H1 (cell line): Measurements from ENCODE around the gene CMTM5. TPM values are rescaled to one million over a fixed set of nuclear protein-coding genes. Genes with fewer than 3 reads are reported as not detected.
"Not testable (repeated sequence)": the region's sequence is repeated elsewhere in the genome, so short reads cannot be mapped to it uniquely, and the experiment has no call there.

Experiments
- CTCF ChIA-PET: fragments of 300-600 bp; sonication (Branson Sonifier 250); formaldehyde crosslinking; loops from one replicate; lab custom pipeline; 2021; ENCODE audit not compliant: partially characterized antibody; lab: Charles Lee
- POLR2A ChIA-PET: fragments of 300-600 bp; sonication (Branson Sonifier 250); formaldehyde crosslinking; loops from one replicate; lab custom pipeline; 2021; ENCODE audit warnings: inconsistent platforms; ENCODE audit not compliant: partially characterized antibody; lab: Charles Lee
- DNase-seq, 2 experiments: peaks; one replicate each; pipeline versions ENCODE4 v3.0.0 to v3.0.0-alpha.2; 2010 to 2022; ENCODE audit warnings: low spot score in 2 of 2, low read depth in 1 of 2, mixed read lengths in 1 of 2
- FAIRE-seq: peaks from 2 replicates; lab custom pipeline; 2011; peaks lifted over from hg19 to GRCh38; lab: Jason Lieb, UNC
- H2AFZ ChIP-seq: 2 replicates; pipeline ENCODE4 v1.8.1; 2012; ENCODE audit warnings: low read length, inconsistent platforms
- H2AK5ac ChIP-seq: 2 replicates; pipeline ENCODE4 v1.6.1; 2013; ENCODE audit warnings: low read depth, low read length
- H2BK120ac ChIP-seq: replicated peaks from 2 replicates; pipeline ENCODE3; 2013; ENCODE audit warnings: low read depth, low read length, inconsistent platforms
- H2BK12ac ChIP-seq: 2 replicates; pipeline ENCODE4 v1.6.1; 2013; ENCODE audit warnings: low read depth, low read length
- H2BK15ac ChIP-seq: 2 replicates; pipeline ENCODE4 v1.6.1; 2013; ENCODE audit warnings: low read length
- H2BK20ac ChIP-seq: 2 replicates; pipeline ENCODE4 v1.6.1; 2013; ENCODE audit warnings: low read length
- H2BK5ac ChIP-seq: 2 replicates; pipeline ENCODE4 v1.6.1; 2013; ENCODE audit warnings: low read depth, low read length
- H3K14ac ChIP-seq: 2 replicates; pipeline ENCODE4 v1.6.1; 2013; ENCODE audit warnings: inconsistent platforms; ENCODE audit not compliant: insufficient read length
- H3K18ac ChIP-seq: 2 replicates; pipeline ENCODE4 v1.6.1; 2013; ENCODE audit warnings: low read length; ENCODE audit errors: extremely low read depth
- H3K23ac ChIP-seq: 2 replicates; pipeline ENCODE4 v1.6.1; 2013; ENCODE audit warnings: inconsistent platforms; ENCODE audit not compliant: insufficient read length
- H3K23me2 ChIP-seq: 2 replicates; pipeline ENCODE4 v1.6.1; 2013; ENCODE audit warnings: low read depth, low read length
- H3K27ac ChIP-seq: 2 replicates; pipeline ENCODE4 v1.6.1; 2011; ENCODE audit warnings: low read depth, low read length, inconsistent platforms
- H3K27me3 ChIP-seq, 4 experiments: replicated peaks in 1 of 4; 1 replicate in 1 of 4; 2 replicates in 3 of 4; pipeline versions ENCODE4 v1.6.1 to v1.8.1; 2011 to 2013; ENCODE audit warnings: low read length in 3 of 4, mild to moderate bottlenecking in 3 of 4, inconsistent platforms in 2 of 4, mixed read lengths in 2 of 4, moderate library complexity in 1 of 4; ENCODE audit not compliant: control insufficient read depth in 3 of 4, insufficient read depth in 3 of 4; ENCODE audit errors: extremely low read depth in 1 of 4
- H3K36me3 ChIP-seq, 4 experiments: 2 replicates each; pipeline versions ENCODE4 v1.6.1 to v1.8.1; 2011 to 2013; ENCODE audit warnings: mild to moderate bottlenecking in 4 of 4, low read length in 3 of 4, moderate library complexity in 2 of 4, control low read depth in 1 of 4, inconsistent platforms in 1 of 4; ENCODE audit not compliant: insufficient read depth in 4 of 4, control insufficient read depth in 2 of 4
- H3K4ac ChIP-seq: replicated peaks from 2 replicates; pipeline ENCODE3; 2013; ENCODE audit warnings: low read length, low read depth, mixed read lengths, inconsistent platforms; ENCODE audit not compliant: insufficient read length
- H3K4me1 ChIP-seq, 4 experiments: replicated peaks in 1 of 4; 1 replicate in 1 of 4; 2 replicates in 3 of 4; pipeline versions ENCODE4 v1.6.1 to v1.8.1; 2011 to 2013; ENCODE audit warnings: low read length in 3 of 4, inconsistent platforms in 2 of 4, mixed read lengths in 1 of 4; ENCODE audit not compliant: insufficient read depth in 4 of 4, control insufficient read depth in 3 of 4
- H3K4me2 ChIP-seq, 2 experiments: 2 replicates each; pipeline versions ENCODE4 v1.6.1 to v1.8.1; 2011 to 2013; ENCODE audit warnings: low read depth in 2 of 2, low read length in 2 of 2, control low read depth in 1 of 2, inconsistent platforms in 1 of 2, mild to moderate bottlenecking in 1 of 2; ENCODE audit not compliant: insufficient read depth in 1 of 2
- H3K4me3 ChIP-seq, 4 experiments: fragments of 200-600, 300-600 bp in 1 of 4; sonication (generic), shearing (Covaris generic), sonication (Bioruptor Twin) in 1 of 4; 2 replicates each; pipeline versions ENCODE4 v1.5.1 to v1.8.1; 2011 to 2016; ENCODE audit warnings: low read length in 4 of 4, low read depth in 3 of 4, control low read depth in 2 of 4, inconsistent platforms in 2 of 4, mild to moderate bottlenecking in 2 of 4, mixed read lengths in 1 of 4, moderate library complexity in 1 of 4; ENCODE audit not compliant: insufficient read depth in 2 of 4; ENCODE audit errors: extremely low read depth in 1 of 4
- H3K56ac ChIP-seq: replicated peaks from 2 replicates; pipeline ENCODE3; 2013; ENCODE audit warnings: low read depth, mild to moderate bottlenecking, mixed read lengths, low read length, inconsistent platforms; ENCODE audit not compliant: insufficient read length
- H3K79me1 ChIP-seq: 2 replicates; pipeline ENCODE4 v1.6.1; 2013; ENCODE audit warnings: low read depth, low read length, control low read depth
- H3K79me2 ChIP-seq, 2 experiments: 2 replicates each; pipeline versions ENCODE4 v1.6.1 to v1.8.1; 2012 to 2013; ENCODE audit warnings: low read length in 2 of 2, mild to moderate bottlenecking in 2 of 2, inconsistent platforms in 1 of 2; ENCODE audit not compliant: insufficient read depth in 2 of 2, control insufficient read depth in 1 of 2
- H3K9ac ChIP-seq, 4 experiments: replicated peaks in 1 of 4; 1 replicate in 1 of 4; 2 replicates in 3 of 4; pipeline versions ENCODE4 v1.6.1 to v1.8.1; 2011 to 2013; ENCODE audit warnings: low read depth in 3 of 4, low read length in 3 of 4, control low read depth in 2 of 4, mild to moderate bottlenecking in 2 of 4, moderate library complexity in 2 of 4, inconsistent platforms in 1 of 4; ENCODE audit errors: extremely low read depth in 1 of 4
- H3K9me3 ChIP-seq, 2 experiments: 2 replicates each; pipeline versions ENCODE4 v1.6.1 to v1.8.1; 2012 to 2013; ENCODE audit warnings: mild to moderate bottlenecking in 2 of 2, moderate library complexity in 2 of 2, control low read depth in 1 of 2, inconsistent platforms in 1 of 2, low read depth in 1 of 2, low read length in 1 of 2, mixed read lengths in 1 of 2; ENCODE audit not compliant: insufficient read depth in 2 of 2
- H4K20me1 ChIP-seq, 2 experiments: replicated peaks in 1 of 2; 2 replicates each; pipeline versions ENCODE3 to v1.8.1; 2011 to 2013; ENCODE audit warnings: inconsistent platforms in 2 of 2, low read length in 2 of 2, mild to moderate bottlenecking in 1 of 2; ENCODE audit not compliant: insufficient read depth in 2 of 2, control insufficient read depth in 1 of 2
- H4K5ac ChIP-seq: 2 replicates; pipeline ENCODE4 v1.6.1; 2013; ENCODE audit warnings: low read length, low read depth, mixed read lengths, inconsistent platforms; ENCODE audit not compliant: insufficient read length
- H4K8ac ChIP-seq: 2 replicates; pipeline ENCODE4 v1.8.0; 2013; ENCODE audit warnings: mild to moderate bottlenecking, moderate library complexity, low read length, inconsistent platforms; ENCODE audit not compliant: insufficient read depth; ENCODE audit errors: extremely low read depth
- H4K91ac ChIP-seq: replicated peaks from 2 replicates; pipeline ENCODE3; 2013; ENCODE audit warnings: low read length, mixed read lengths, inconsistent platforms; ENCODE audit not compliant: insufficient read length
- WGBS, 2 experiments: shearing (Covaris generic) in 1 of 2; methylation state at CpG; one replicate each; pipeline versions ENCODE4 v1.1.6 to v1.1.7; 2013 to 2015; ENCODE audit warnings: low lambda C conversion rate in 2 of 2, mixed read lengths in 2 of 2, inconsistent platforms in 1 of 2, low coverage in 1 of 2, missing lambda C conversion rate in 1 of 2; ENCODE audit not compliant: insufficient replicate concordance in 2 of 2, insufficient coverage in 1 of 2, insufficient read length in 1 of 2; ENCODE audit errors: extremely low coverage in 1 of 2, missing lambda C conversion rate in 1 of 2; 5-methylcytosine and 5-hydroxymethylcytosine counted together
- polyA plus RNA-seq, 7 experiments: library from polyadenylated mRNA; depleted of rRNA in 3 of 7; stranded (reverse) in 5 of 7; unstranded in 2 of 7; fragments of >200 nt in 5 of 7; fragments of 200-250 nt in 2 of 7; gene quantifications; 1 replicate in 5 of 7; 2 replicates in 1 of 7; 4 replicates in 1 of 7; pipeline versions ENCODE4 v1.2.1 to v1.2.3, GENCODE V29; 2011 to 2013; ENCODE audit warnings: missing spikeins in 2 of 7, mixed read lengths in 2 of 7
- total RNA-seq: library from RNA; stranded (reverse); fragmentation: NEBNext Ultra II Directional; extraction: Animal tissue kit (Norgen Biotek cat#: 25700); gene quantifications from 2 replicates; pipeline ENCODE4 v1.2.1, GENCODE V29; 2021

Gene CMTM5
- total and polyA plus RNA-seq, 2 of the 8 experiments (the other 6 are each of a cell fraction or from before 2014, with no cell fraction given): 2.1 TPM; not detected in 1

DNA sequence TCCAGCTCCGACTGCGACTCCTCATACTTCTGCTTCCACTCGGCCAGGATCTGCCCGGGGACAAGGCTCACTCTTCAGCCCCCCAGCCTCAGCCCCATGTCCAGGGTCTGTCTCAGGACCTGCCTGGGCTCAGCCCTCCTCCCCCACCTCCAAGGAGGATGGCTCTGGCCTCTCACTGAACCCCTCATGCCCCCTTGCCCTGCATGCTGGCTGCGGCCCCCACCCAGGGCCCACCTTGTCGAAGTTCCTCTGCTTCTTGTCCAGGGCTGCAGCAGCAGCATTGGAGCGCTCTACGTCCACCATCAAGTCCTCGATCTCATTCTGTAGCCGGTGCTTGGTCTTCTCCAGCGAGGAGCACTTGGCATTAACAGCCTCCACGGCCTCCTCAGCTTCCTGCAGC lies 40.4 kb downstream of the CMTM5 start:
- ChIA-PET POLR2A (interaction anchor here (0.6 kb wide), 1 partner anchor 734 kb away, joined by 3 read pairs; no protein-coding TSS in a partner anchor), CTCF (interaction anchor here (0.7 to 2.3 kb wide), 4 partner anchors 9 to 90 kb away, joined by 3 to 6 read pairs (median 4); no protein-coding TSS in a partner anchor)
- not testable (repeated sequence) for H2BK120ac ChIP-seq, H3K36me3 ChIP-seq, H2AK5ac ChIP-seq, H2AFZ ChIP-seq, H4K8ac ChIP-seq, H2BK5ac ChIP-seq, H3K9ac ChIP-seq, H3K27me3 ChIP-seq, H3K79me2 ChIP-seq, DNase-seq, H3K4me3 ChIP-seq, H4K91ac ChIP-seq, H3K9me3 ChIP-seq, H2BK12ac ChIP-seq, H3K14ac ChIP-seq, H2BK15ac ChIP-seq, H2BK20ac ChIP-seq, H4K20me1 ChIP-seq, H3K4ac ChIP-seq, H3K27ac ChIP-seq, H3K23ac ChIP-seq, FAIRE-seq, H3K18ac ChIP-seq, H3K23me2 ChIP-seq, H3K56ac ChIP-seq, H3K79me1 ChIP-seq, H3K4me1 ChIP-seq, H4K5ac ChIP-seq, H3K4me2 ChIP-seq
- WGBS, 2 experiments: 99% methylated on average over 11 of the region's 12 CpGs; no CpG with 5 or more reads in 1 of the 2 experiments
